Effector CD4-positive, alpha-beta T cell (primary cell): ENCODE data around the gene SERPINB3.
"Not testable (repeated sequence)": the region's sequence is repeated elsewhere in the genome, so short reads cannot be mapped to it uniquely, and the experiment has no call there.

ENCODE experiments used
- DNase-seq: peaks from one replicate; pipeline ENCODE4 v3.0.0-alpha.2; 2020

SERPINB3 gene

DNA sequence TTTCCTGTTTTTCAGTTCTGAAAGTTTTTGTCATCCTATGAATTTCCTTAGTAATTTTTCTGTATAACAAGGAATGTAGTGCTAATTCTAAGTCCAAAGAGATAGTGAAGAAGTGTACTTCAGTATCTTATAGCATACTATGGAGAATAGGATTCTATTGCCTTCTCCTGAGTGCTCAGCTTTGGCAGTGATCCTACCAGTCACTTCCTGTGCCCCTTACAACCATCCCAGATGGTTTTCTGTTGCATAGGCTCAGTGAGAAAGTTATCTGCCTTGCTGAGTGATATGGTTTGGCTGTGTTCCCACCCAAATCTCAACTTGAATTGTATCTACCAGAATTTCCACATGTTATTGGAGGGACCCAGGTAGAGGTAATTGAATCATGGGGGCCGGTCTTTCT, 17.0 kb downstream of the SERPINB3 start:
- DNase-seq: not testable (repeated sequence)

DNA sequence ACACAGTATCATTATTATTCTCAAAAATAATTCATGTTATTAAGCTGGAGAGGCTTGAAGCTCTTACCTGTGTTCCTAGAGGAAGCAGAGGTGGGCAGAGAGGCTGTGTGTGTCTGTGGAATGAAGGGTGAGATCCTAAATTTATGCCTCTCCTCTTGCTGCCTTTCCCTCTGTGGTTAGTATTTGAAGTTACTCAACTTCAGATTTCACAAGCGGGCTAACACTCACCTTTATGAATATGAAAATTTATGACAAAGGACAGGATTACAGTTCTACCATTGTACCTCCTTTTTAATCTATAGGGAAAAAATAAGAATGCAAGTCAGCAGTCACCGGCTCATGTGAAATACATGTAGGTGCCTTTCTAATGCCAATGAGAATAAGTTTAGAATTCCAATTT, 17.6 kb downstream of the SERPINB3 start, which contains the start of gene SERPINB4:
Gene SERPINB4, minus strand, starts transcription at position 115 of the 400 bp plus-strand sequence. CDS start 679 bp downstream, outside the sequence.
- not testable (repeated sequence) for DNase-seq

DNA sequence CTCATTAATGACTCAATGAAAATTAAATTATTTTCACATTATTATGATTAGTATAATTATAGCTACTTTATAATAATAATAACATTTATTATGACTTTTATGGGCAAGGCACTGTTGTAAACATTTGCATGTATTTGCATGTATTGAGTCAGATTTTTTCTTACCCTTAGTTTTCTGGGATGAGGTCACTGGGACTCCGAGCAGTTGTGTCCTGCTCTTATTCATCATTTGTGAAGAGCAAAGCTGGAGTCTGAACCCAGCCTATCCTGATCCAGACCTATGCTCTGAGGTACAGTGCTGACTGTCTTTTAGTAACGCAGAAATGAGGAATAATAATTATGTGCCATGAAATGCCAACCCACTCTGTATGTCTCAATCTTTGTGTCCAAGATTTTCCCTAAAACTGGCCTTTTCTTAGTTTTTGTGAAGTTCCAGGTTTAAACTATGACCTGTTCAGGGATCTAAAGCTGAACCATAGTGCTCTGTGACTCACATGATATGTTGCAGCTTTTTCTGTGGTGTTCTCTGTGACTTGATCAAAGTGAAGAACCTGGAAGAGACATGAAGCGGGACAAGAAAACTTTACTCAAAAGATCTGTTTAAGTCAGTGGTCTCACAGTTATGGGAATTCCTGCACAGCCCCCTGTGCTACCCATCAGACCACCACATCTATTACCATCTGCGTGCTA, 18.9 kb downstream of the SERPINB3 start:
- DNase-seq: not testable (repeated sequence)

DNA sequence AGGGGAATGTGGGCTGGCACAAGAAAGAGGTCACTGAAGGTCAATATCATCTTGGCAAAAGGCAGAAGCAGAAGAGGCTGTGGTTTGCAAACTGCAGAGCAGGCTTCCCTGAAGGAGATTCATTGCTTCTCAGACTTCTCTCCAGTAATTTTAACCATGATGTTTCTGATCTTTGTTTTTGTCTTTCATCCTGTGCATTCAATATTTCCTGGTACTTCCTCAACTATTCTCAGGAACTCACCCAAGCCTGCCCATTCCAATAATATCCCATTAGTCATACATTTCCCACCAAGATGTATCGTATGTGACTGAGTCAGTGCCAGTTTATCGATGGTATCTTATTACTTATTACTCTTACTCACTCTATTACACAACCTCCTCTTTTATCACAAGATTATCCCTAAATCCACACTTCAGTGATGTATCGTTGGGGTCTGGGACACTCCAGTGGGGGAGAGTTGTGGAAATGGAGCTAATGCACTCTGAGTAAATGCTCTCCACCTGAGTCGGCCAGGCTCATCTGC, 20.5 kb downstream of the SERPINB3 start:
- DNase-seq: not testable (repeated sequence)

- DNase-seq: no peak
Measured at GRCh38 chr18:63637703-63638102, 24.0 kb downstream of the SERPINB3 start.

GRCh38 chr18:63627819-63628218, 33.9 kb downstream of the SERPINB3 start:
- no peak for DNase-seq

- no peak for DNase-seq
Measured at GRCh38 chr18:63626431-63626830, 35.3 kb downstream of the SERPINB3 start.

DNA sequence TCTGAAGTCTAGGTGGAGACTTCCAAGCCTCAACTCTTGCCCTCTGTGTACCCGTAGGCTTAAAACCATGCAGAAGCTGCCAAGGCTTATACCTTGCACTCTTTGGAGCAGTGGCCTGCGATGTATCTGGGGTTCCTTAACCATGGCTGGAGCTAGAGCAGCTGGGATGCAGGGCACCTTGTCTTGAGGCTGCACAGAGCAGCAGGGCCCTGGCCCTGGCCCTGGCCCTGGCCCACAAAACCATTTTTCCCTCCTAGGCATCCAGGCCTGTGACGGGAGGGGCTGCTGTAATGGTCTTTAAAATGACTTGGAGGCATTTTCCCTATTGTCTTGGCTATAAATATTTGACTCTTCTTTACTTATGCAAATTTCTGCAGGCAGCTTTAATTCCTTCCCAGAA, 36.8 kb downstream of the SERPINB3 start:
- no peak for DNase-seq

- no peak for DNase-seq
Measured at GRCh38 chr18:63619661-63620060, 42.0 kb downstream of the SERPINB3 start.

DNA sequence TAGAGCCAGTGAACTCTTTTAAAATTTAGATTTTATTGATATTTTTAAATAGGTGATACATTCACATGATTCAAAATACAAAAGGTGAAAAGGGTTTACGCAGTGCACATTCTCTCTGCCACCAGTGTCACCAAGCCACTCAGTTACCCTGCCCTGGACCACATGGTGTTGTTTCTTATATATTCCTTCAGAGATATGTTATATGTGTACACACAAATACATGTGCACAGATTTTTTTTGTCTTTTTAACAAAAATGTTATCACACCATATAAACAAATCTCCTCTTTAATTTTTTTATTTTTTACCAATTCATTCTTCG, 43.8 kb downstream of the SERPINB3 start:
- DNase-seq: no peak

GRCh38 chr18:63617049-63617914, 44.4 kb downstream of the SERPINB3 start:
- no peak for DNase-seq

GRCh38 chr18:63613420-63613819, 48.3 kb downstream of the SERPINB3 start:
- no peak for DNase-seq

- no peak for DNase-seq
Measured at GRCh38 chr18:63606526-63606925, 55.2 kb downstream of the SERPINB3 start.
